GM19193 (cell line): Measurements from ENCODE around the gene ARHGAP11A.
"Not testable (repeated sequence)": the region's sequence is repeated elsewhere in the genome, so short reads cannot be mapped to it uniquely, and the experiment has no call there.

Experiments used
- POLR2A ChIP-seq: IDR thresholded peaks from 4 replicates; pipeline ENCODE4 v1.6.1; 2011; ENCODE audit not compliant: insufficient read depth, insufficient read length; ENCODE audit errors: extremely low read depth

ARHGAP11A gene

GRCh38 chr15:32615051-32615870, at the start of gene ARHGAP11A:
Gene ARHGAP11A, plus strand, starts transcription at chr15:32615504. Its CDS starts 708 bp downstream, at chr15:32616212.
- not testable (repeated sequence) for TF ChIP-seq POLR2A

DNA sequence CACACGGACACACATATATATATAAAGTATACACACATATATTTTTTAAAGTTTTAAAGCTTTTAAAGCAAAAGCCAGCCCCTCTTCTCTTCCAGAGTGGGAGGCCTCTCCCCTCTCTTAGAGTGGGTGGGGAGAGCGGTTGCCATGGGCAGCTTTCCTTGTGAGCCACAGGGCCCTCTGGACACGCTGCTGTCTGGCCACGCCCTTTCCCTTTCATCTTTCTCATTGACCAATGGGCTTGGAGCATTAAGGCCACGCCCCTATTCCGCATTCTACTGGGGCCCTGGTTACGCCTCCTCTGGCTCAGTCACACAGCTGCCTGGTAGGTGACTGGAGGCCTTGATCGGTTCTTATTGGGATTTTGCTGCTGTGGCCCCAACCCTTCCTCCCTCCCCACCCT, 22.2 kb upstream of the ARHGAP11A start, which contains the start of gene GOLGA8N:
Gene GOLGA8N, plus strand, starts transcription at position 306 of the 400 bp plus-strand sequence.
- TF ChIP-seq POLR2A: not testable (repeated sequence)

GRCh38 chr15:32636410-32636809, 21.1 kb downstream of the ARHGAP11A start:
- TF ChIP-seq POLR2A: no peak

- TF ChIP-seq POLR2A: no peak
Observed at GRCh38 chr15:32636908-32637567, 21.7 kb downstream of the ARHGAP11A start.

GRCh38 chr15:32637704-32638103, 22.4 kb downstream of the ARHGAP11A start:
- TF ChIP-seq POLR2A: no peak

DNA sequence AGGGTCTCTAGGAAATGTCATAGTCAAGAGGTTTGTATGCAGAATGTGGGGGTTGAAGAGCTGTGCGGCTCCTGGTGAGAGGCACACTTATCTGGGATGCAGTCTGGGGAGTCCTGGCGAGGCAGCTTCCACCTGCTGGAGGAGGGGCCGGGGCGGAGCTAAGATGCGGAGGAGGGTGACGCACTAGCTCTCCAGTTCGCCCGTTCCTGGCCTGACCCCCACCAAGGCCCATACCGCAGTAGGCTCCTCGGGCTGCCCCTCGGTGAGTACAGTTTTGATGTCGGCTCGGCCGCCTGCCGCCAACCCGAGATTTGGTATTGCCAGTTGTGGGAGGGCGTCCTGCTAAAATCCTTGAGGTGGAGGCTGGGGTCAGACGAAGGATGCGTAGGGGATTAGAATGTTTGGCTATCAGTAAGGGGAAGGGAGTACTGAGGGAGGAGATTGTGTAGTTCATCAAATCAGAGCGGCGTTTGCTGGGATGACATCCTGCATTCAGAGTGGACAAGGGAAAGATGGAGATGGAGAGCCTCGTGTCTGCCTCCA, 26.3 kb downstream of the ARHGAP11A start, which contains the start of gene SCG5:
Gene SCG5, plus strand, starts transcription at position 194 of the 543 bp plus-strand sequence. CDS start 1,883 bp downstream, outside the sequence.
- no peak for TF ChIP-seq POLR2A

DNA sequence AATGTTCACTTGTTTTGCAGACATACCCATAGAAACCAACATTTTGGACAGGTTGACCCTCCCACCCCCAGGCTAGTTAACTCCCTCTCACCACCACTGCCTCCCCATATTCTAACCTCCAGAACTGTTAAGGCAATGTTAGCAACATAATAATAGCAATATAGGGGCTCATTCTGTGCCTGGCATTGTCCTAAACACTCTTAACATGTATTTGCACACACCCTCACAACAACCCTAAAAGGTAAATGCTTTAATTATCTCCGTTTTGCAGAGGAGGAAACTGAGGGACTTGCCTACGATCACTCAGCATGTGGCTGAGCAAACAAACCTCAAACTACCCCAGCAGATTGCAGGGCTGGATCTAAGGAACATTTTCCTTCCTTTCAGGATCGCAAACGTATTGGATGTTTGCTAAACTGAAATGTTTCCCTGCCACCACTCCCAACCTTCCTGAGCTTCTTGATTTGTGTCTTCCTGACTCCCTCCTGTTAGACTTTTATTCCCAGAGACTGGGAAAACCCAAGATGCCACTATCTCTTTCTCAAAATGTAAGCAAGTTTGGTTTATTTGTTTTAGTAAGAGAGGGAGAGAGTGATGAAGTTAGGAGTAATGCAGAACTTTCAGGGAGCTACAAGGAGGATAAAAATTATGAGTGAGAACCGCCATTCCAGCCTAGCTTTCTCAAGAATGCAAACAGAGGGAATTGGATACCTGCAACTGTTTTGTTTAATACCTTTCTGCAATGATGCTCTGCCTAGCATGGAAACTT, 27.5 kb downstream of the ARHGAP11A start:
- no peak for TF ChIP-seq POLR2A

GRCh38 chr15:32643907-32644445, 28.7 kb downstream of the ARHGAP11A start:
- TF ChIP-seq POLR2A: no peak

DNA sequence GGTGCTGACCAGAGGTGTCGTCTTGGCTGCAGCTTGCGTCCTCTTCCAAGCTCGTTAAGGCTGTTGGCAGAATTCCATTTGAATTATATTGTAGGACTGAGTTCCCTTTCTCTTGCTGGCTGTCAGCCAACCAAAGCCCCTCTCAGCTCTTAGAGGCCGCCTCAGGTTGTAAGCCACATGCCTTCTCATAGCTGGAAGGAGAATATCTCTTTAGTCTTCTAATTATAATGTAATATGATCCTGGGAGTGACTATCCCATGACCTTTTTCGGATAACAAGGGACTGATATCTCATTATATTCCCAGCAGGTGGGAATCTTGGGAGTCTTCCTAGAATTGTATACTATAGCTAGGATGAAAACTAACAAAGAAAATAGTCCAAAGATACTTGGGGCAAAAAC, 31.0 kb downstream of the ARHGAP11A start:
- no peak for TF ChIP-seq POLR2A

GRCh38 chr15:32649342-32649741, 34.0 kb downstream of the ARHGAP11A start:
- TF ChIP-seq POLR2A: no peak

DNA sequence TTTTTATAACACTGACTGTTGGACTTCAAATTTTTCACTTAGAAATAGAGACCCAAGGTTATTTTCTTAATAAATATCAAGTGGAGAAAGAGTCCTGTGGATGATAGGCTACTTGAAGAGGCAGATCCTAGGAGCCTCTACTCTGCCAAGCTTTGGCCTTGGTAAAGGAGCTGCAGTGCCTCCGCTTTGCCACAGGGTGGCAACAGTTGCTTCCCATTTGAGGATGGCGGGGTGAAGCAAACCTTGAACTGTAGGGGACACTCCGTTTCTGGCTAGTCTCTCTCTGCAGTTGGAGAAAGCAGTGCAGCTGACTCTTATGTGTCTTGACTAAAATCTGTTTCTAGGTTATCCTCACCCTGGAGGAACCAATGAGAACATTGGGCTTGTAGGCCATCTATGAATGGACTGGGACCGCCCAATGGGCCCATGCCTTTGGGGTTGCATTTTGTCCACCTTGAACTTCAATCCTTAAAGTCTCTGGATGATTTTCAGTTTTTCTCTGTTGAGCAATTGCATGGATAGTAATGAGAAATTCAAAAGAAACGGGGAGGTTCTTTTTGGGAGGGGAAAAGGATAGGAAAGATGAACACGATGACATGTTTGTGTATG, 36.0 kb downstream of the ARHGAP11A start:
- TF ChIP-seq POLR2A: no peak

GRCh38 chr15:32652178-32652577, 36.9 kb downstream of the ARHGAP11A start:
- TF ChIP-seq POLR2A: no peak

GRCh38 chr15:32656091-32656490, 40.8 kb downstream of the ARHGAP11A start:
- no peak for TF ChIP-seq POLR2A

DNA sequence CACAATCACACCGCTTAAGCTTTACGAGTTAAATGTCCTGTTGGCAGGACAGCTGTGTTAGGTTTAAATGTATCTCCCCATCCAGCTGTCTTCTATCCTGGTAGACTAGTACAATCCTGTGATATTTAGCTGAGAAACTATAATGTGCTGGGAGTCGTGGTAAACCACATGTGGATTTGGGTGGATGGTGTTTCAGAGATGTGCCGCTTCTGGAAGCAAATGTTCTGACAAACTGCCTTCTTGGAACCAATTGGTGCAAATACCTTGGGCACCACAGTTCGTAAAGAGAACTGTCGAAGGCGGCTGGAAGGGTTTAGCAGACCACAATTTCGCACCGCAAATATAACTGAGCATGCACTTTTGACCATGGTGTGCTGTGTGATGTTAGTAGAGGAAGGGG, 41.2 kb downstream of the ARHGAP11A start:
- TF ChIP-seq POLR2A: no peak
